ENCODE measurements around the gene ZDHHC3.

The ZDHHC3 gene

DNA sequence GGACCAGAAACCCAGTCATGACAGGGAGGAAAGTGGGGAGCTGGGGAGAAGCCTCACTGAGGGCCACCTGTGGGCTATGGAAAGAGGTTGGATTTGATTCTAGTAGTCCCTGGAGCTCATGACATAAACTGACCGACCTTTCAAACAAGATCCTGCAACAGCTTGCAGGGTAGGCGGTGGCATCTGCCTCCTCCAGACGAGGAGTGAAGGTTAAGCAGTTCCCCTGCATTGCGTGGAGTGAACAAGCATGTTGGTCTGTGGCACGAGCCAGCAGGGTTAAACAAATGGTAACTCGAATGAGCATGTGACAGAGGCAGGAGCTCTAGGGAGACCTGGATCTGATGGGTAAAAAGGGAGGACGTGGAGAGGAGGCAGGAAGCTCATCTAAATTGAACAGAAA, 88.9 kb downstream of the ZDHHC3 start:
- 0 out of 2 replicates have a peak, but pooled peaks cover 4% of the 10 kb centered on the region for H3K27me3 ChIP-seq (ENCODE audit: insufficient read depth, low read length)
- H3K36me3 ChIP-seq (ENCODE audit: insufficient read depth, low read length): no peaks in the 10 kb centered on the region
- H3K9me2 ChIP-seq (ENCODE audit: low read depth, low read length): no peaks in the 10 kb centered on the region
- no peaks in the 10 kb centered on the region for H3K4me1 ChIP-seq (ENCODE audit: insufficient read depth, low read length, severe bottlenecking)
- H3K27ac ChIP-seq (ENCODE audit: low read depth, low read length, poor library complexity, severe bottlenecking): no peak overlapping the region
- no peaks in the 10 kb centered on the region for H3K79me2 ChIP-seq (ENCODE audit: insufficient read depth, low read length)
- TF ChIP-seq, protein P1, sequence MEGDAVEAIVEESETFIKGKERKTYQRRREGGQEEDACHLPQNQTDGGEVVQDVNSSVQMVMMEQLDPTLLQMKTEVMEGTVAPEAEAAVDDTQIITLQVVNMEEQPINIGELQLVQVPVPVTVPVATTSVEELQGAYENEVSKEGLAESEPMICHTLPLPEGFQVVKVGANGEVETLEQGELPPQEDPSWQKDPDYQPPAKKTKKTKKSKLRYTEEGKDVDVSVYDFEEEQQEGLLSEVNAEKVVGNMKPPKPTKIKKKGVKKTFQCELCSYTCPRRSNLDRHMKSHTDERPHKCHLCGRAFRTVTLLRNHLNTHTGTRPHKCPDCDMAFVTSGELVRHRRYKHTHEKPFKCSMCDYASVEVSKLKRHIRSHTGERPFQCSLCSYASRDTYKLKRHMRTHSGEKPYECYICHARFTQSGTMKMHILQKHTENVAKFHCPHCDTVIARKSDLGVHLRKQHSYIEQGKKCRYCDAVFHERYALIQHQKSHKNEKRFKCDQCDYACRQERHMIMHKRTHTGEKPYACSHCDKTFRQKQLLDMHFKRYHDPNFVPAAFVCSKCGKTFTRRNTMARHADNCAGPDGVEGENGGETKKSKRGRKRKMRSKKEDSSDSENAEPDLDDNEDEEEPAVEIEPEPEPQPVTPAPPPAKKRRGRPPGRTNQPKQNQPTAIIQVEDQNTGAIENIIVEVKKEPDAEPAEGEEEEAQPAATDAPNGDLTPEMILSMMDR (IDR thresholded peaks at IDR 0.05; ENCODE audit: low read length): no peak
- TF ChIP-seq EZH2 (IDR thresholded peaks at IDR 0.05; ENCODE audit: borderline replicate concordance, low read length): no peak
- no peak overlapping the region for H3K4me2 ChIP-seq (ENCODE audit: low read length)
- no peaks in the 10 kb centered on the region for H4K20me1 ChIP-seq (ENCODE audit: insufficient read depth, low read length)
- no peaks in the 10 kb centered on the region for H3F3A ChIP-seq (ENCODE audit: insufficient read depth, low read length)
- H2AFZ ChIP-seq (ENCODE audit: low read length): no peak overlapping the region
- no peak overlapping the region for H3K9ac ChIP-seq (ENCODE audit: low read length)
- no peak overlapping the region for H3K4me3 ChIP-seq (ENCODE audit: low read depth, low read length, poor library complexity, severe bottlenecking)
- H3K9me3 ChIP-seq (ENCODE audit: low read length): no peaks in the 10 kb centered on the region

DNA sequence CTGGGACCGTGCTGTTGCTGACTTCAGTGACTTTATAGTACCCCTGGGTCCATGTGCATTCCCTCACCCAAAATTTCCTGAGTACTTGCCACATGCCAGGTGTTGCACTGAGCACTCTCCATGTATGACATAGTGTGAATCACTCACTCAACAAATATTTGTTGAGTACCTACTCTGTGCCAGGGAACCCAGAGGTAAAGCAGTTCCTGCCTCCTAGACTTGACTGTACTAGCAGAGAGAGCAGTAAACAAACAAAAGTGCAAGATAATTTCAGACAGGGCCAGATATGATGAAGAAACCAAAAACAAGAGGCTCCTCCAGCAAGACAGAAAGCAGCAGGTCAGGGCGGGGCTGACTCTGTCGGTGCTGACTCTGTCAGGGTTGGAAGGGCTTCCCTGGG, 89.4 kb downstream of the ZDHHC3 start:
- Histone ChIP-seq H2AFZ (ENCODE audit: low read length) (no peak overlapping the region), H3K9me2 (ENCODE audit: low read depth, low read length) (no peaks in the 10 kb centered on the region), H3K9ac (ENCODE audit: low read length) (no peak overlapping the region), H3K4me2 (ENCODE audit: low read length) (no peak overlapping the region), H3K36me3 (ENCODE audit: insufficient read depth, low read length) (no peaks in the 10 kb centered on the region), H3K27ac (ENCODE audit: low read depth, low read length, poor library complexity, severe bottlenecking) (no peak overlapping the region), H3K79me2 (ENCODE audit: insufficient read depth, low read length) (no peaks in the 10 kb centered on the region), H3K4me1 (ENCODE audit: insufficient read depth, low read length, severe bottlenecking) (no peaks in the 10 kb centered on the region), H3K9me3 (ENCODE audit: low read length) (no peaks in the 10 kb centered on the region), H4K20me1 (ENCODE audit: insufficient read depth, low read length) (no peaks in the 10 kb centered on the region), H3K4me3 (ENCODE audit: low read depth, low read length, poor library complexity, severe bottlenecking) (no peak overlapping the region), H3K27me3 (ENCODE audit: insufficient read depth, low read length) (0 out of 2 replicates have a peak, but pooled peaks cover 4% of the 10 kb centered on the region), H3F3A (ENCODE audit: insufficient read depth, low read length) (no peaks in the 10 kb centered on the region)
- TF ChIP-seq EZH2 (IDR thresholded peaks at IDR 0.05; ENCODE audit: borderline replicate concordance, low read length): no peak
- TF ChIP-seq, protein P1 (IDR thresholded peaks at IDR 0.05; ENCODE audit: low read length): no peak

DNA sequence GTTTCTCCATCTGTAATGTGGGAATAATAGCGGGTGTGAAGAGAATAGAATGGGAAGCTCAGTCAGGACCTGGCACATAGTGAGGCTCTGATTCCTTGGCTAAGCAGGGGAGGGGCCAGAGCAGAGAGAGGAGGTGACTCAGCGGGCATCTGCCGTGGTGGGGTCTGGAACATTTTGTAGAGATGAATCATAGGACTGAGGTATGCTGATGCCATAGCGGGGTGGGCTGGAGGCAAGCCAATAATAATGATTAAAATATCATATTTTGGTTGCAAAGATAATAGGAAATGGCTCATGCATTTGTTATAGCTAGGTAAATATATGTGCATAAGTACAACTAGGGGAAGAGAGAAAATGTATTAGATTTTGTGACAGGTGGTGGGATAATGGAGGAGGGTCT, 90.4 kb downstream of the ZDHHC3 start:
- no peaks in the 10 kb centered on the region for H3K36me3 ChIP-seq (ENCODE audit: insufficient read depth, low read length)
- no peaks in the 10 kb centered on the region for H3K79me2 ChIP-seq (ENCODE audit: insufficient read depth, low read length)
- no peak for TF ChIP-seq EZH2 (IDR thresholded peaks at IDR 0.05; ENCODE audit: borderline replicate concordance, low read length)
- TF ChIP-seq, protein P1 (IDR thresholded peaks at IDR 0.05; ENCODE audit: low read length): no peak
- H3K9me3 ChIP-seq (ENCODE audit: low read length): no peaks in the 10 kb centered on the region
- no peaks in the 10 kb centered on the region for H3K4me1 ChIP-seq (ENCODE audit: insufficient read depth, low read length, severe bottlenecking)
- no peak overlapping the region for H3K27ac ChIP-seq (ENCODE audit: low read depth, low read length, poor library complexity, severe bottlenecking)
- H2AFZ ChIP-seq (ENCODE audit: low read length): no peak overlapping the region
- H3K4me2 ChIP-seq (ENCODE audit: low read length): no peak overlapping the region
- H3F3A ChIP-seq (ENCODE audit: insufficient read depth, low read length): no peaks in the 10 kb centered on the region
- H3K9ac ChIP-seq (ENCODE audit: low read length): no peak overlapping the region
- 0 out of 2 replicates have a peak, but pooled peaks cover 4% of the 10 kb centered on the region for H3K27me3 ChIP-seq (ENCODE audit: insufficient read depth, low read length)
- H3K4me3 ChIP-seq (ENCODE audit: low read depth, low read length, poor library complexity, severe bottlenecking): no peak overlapping the region
- H4K20me1 ChIP-seq (ENCODE audit: insufficient read depth, low read length): no peaks in the 10 kb centered on the region
- no peaks in the 10 kb centered on the region for H3K9me2 ChIP-seq (ENCODE audit: low read depth, low read length)

Measured in OCI-LY1 (cell line).